Thyroid gland (tissue), 4 donors: ENCODE results near the gene TSPAN15. TPM values are rescaled to one million over a fixed set of nuclear protein-coding genes. Genes with fewer than 3 reads are reported as not detected.
A peak's percentile ranks its signal among the peaks of the same experiment; 100 is the strongest.

ENCODE experiments used
- DNase-seq, 2 donors: peaks; one replicate each; pipeline ENCODE4 v3.0.0-alpha.2; 2019
- H3K27ac ChIP-seq, 3 donors: fragments of 200-600 bp; sonication (generic); 1 replicate in 2 of 3; 2 replicates in 1 of 3; pipeline ENCODE4 v1.5.1; 2016 to 2019; ENCODE audit warnings: mild to moderate bottlenecking in 1 of 3, moderate library complexity in 1 of 3
- H3K27me3 ChIP-seq: fragments of 200-600 bp; sonication (generic); one replicate; pipeline ENCODE4 v1.5.1; 2019
- H3K36me3 ChIP-seq, 2 donors: fragments of 200-600 bp; sonication (generic); one replicate each; pipeline ENCODE4 v1.5.1; 2016 to 2019
- H3K4me1 ChIP-seq, 2 donors: fragments of 200-600 bp; sonication (generic); one replicate each; pipeline ENCODE4 v1.5.1; 2017 to 2019
- H3K4me3 ChIP-seq, 3 donors: fragments of 200-600 bp; sonication (generic); replicated peaks in 1 of 3; 1 replicate in 2 of 3; 2 replicates in 1 of 3; pipeline ENCODE4 v1.5.1; 2016; ENCODE audit warnings: mild to moderate bottlenecking in 1 of 3
- H3K9me3 ChIP-seq: fragments of 200-600 bp; sonication (generic); one replicate; pipeline ENCODE4 v1.5.1; 2017
- CTCF ChIP-seq, 6 experiments: fragments of 200-600 bp in 3 of 6; fragments of 450-650 bp in 3 of 6; sonication (generic) in 3 of 6; IDR thresholded peaks; one replicate each; pipeline ENCODE4 v1.5.1; 2016 to 2019; ENCODE audit warnings: antibody characterized with exemption in 6 of 6, mild to moderate bottlenecking in 2 of 6, inconsistent platforms in 1 of 6, moderate library complexity in 1 of 6
- POLR2A ChIP-seq, 2 donors: fragments of 450-650 bp; IDR thresholded peaks; one replicate each; pipeline ENCODE4 v1.6.1; 2017; ENCODE audit warnings: antibody characterized with exemption in 2 of 2, mild to moderate bottlenecking in 2 of 2, moderate library complexity in 1 of 2
- WGBS, 2 donors: methylation state at CpG; one replicate each; pipeline ENCODE4 v1.1.5; 2017; 5-methylcytosine and 5-hydroxymethylcytosine counted together
- intact Hi-C: fragments of 100-400 bp; cut with DNase I; formaldehyde crosslinking; loops from one replicate; pipeline ENCODE4 v1.15.1; 2023
- total RNA-seq, 4 donors: library from RNA; depleted of rRNA; stranded (reverse); fragments of >200 nt; gene quantifications; one replicate each; pipeline ENCODE4 v1.2.3, GENCODE V29; 2016

The TSPAN15 gene
- total RNA-seq, 4 donors from 2014 or later: 9.0 to 23.1 (median 17.2) TPM

- peak overlapping the region; percentile 46 to 77 (median 53) for H3K27ac ChIP-seq
- intact Hi-C loops: no loop called here
- H3K27me3 ChIP-seq: no peaks in the 10 kb centered on the region
- H3K36me3 ChIP-seq: no peaks in the 10 kb centered on the region
- DNase-seq: peak; percentile 82 to 87
- no peak for TF ChIP-seq CTCF (IDR thresholded peaks at IDR 0.05)
- peak in 1 of 2 donors; percentile 2 for TF ChIP-seq POLR2A (IDR thresholded peaks at IDR 0.05)
- WGBS, 2 donors: 17 to 25% methylated on average over 15 to 24 of the region's 38 CpGs
- H3K9me3 ChIP-seq: no peaks in the 10 kb centered on the region
- H3K4me3 ChIP-seq: peak overlapping the region in 2 of 3 donors; percentile 43 to 85
- peaks cover 14 to 22% of the 10 kb centered on the region in 2 donors for H3K4me1 ChIP-seq
Observed at GRCh38 chr10:69451784-69452251, 553 bp downstream of the TSPAN15 start.

- peak overlapping the region in 1 of 3 donors; percentile 23 for H3K27ac ChIP-seq
- no peak for TF ChIP-seq POLR2A (IDR thresholded peaks at IDR 0.05)
- TF ChIP-seq CTCF (IDR thresholded peaks at IDR 0.05): no peak
- intact Hi-C loops: no loop called here
- H3K4me1 ChIP-seq: peaks cover 17 to 23% of the 10 kb centered on the region in 2 donors
- WGBS, 2 donors: 77 to 87% methylated on average over 6 of the region's 6 CpGs
- no peak overlapping the region for H3K4me3 ChIP-seq
- H3K9me3 ChIP-seq: no peaks in the 10 kb centered on the region
- H3K27me3 ChIP-seq: no peaks in the 10 kb centered on the region
- no peak for DNase-seq
- no peaks in the 10 kb centered on the region for H3K36me3 ChIP-seq
Observed at GRCh38 chr10:69452676-69453415, 1.6 kb downstream of the TSPAN15 start.

GRCh38 chr10:69453795-69454194 is 2.5 kb downstream of the TSPAN15 start:
- intact Hi-C loops: no loop called here
- DNase-seq: peak; percentile 43 to 51
- Histone ChIP-seq H3K4me1 (peaks cover 26 to 32% of the 10 kb centered on the region in 2 donors), H3K27me3 (no peaks in the 10 kb centered on the region), H3K4me3 (no peak overlapping the region), H3K36me3 (no peaks in the 10 kb centered on the region), H3K9me3 (no peaks in the 10 kb centered on the region), H3K27ac (peak overlapping the region in 1 of 3 donors; percentile 29)
- TF ChIP-seq CTCF (IDR thresholded peaks at IDR 0.05): no peak
- TF ChIP-seq POLR2A (IDR thresholded peaks at IDR 0.05): no peak

- Histone ChIP-seq H3K36me3 (no peaks in the 10 kb centered on the region), H3K4me3 (no peak overlapping the region), H3K27ac (no peak overlapping the region), H3K27me3 (no peaks in the 10 kb centered on the region), H3K9me3 (no peaks in the 10 kb centered on the region), H3K4me1 (peaks cover 27% of the 10 kb centered on the region in 2 donors)
- no peak for DNase-seq
- TF ChIP-seq POLR2A (IDR thresholded peaks at IDR 0.05) (no peak), CTCF (IDR thresholded peaks at IDR 0.05) (no peak)
- intact Hi-C loops: no loop called here
- WGBS, 2 donors: 84 to 86% methylated on average over 10 of the region's 10 CpGs
Observed at GRCh38 chr10:69455006-69455763, 3.9 kb downstream of the TSPAN15 start.
